Right lung (tissue), 5 donors: ENCODE measurements around the gene KNCN. TPM values are rescaled to one million over a fixed set of nuclear protein-coding genes. Genes with fewer than 3 reads are reported as not detected.

Source experiments
- DNase-seq, 2 donors: peaks; one replicate each; pipeline ENCODE4 v3.0.0-alpha.2; 2013
- polyA plus RNA-seq, 5 donors: library from polyadenylated mRNA; unstranded; fragments of 120-200 nt; gene quantifications; one replicate each; pipeline versions ENCODE4 v1.2.1 to v1.2.3, GENCODE V29; 2013; ENCODE audit warnings: inconsistent platforms in 1 of 5, low replicate concordance in 1 of 5; ENCODE audit not compliant: insufficient read length in 5 of 5, insufficient read depth in 1 of 5

KNCN gene
- polyA plus RNA-seq, 5 donors = 0.08 to 0.30 (median 0.13) TPM; not detected in 1

DNA sequence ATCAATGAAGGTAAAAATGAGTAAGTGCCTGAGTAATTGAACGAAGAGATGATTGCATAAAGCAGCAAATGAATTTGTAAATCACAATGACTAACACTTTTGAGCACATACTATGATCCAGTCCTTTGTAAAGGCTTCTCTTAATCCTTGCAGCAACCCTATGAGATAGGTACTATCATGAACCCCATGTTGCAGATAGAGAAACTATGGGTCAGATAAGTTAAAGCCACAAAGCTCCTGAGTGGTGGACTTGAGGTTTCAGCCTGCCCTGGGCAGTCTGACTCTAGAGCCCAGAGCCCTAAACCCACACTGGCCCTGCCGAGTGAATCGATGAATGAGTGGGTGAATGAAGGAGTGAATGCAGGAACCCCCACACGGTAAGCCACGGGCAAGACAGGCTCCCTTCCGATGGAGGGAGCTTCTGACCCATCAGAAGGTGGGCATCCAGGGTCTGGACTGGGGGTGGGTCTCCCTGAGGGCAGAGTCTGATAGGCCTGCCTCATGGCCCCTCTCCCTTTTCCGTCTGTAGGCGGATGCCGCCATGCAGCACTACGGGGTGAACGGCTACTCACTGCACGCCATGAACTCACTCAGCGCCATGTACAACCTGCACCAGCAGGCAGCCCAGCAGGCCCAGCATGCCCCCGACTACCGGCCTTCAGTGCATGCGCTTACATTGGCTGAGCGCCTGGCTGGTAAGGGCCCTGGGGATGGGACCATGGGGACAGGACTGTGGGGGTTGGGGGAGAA lies 44.8 kb downstream of the KNCN start:
- no peak for DNase-seq

DNA sequence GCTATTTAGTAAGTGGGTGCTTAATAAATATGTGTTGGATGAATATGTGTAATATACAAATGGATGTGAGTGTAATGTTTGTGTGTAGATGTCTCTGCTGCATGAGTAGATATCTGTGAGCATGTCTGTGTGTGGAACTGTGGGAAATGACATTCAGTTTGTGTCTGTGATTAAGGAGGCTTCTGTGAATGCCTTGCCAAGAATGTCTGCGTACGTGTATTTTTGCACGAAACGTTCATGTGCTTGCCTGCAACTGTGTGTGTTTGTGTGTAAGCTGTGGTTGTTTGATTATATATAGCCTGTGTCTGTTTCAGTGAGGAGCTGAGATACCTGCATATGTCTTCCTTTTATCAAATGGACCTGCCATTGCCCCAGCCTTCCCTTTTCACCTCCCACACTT lies 48.0 kb downstream of the KNCN start:
- DNase-seq = no peak

DNA sequence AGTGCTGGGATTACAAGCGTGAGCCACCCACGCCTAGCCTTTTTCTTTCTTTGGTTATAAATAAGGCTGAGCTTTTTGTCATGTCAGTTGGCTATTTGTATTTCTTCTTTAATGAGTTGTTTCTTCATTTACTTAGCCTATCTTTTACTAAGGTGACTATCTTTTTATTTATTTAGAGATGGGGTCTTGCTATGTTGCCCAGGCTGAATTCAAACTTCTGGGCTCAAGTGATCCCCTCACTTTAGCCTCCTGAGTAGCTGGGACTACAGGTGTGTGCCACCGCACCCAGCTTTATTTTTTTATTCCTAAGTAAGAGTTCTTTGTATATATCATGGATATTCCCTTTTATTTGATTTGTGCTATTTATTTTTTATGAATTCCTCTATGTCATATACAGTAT lies 49.9 kb downstream of the KNCN start:
- no peak for DNase-seq

DNA sequence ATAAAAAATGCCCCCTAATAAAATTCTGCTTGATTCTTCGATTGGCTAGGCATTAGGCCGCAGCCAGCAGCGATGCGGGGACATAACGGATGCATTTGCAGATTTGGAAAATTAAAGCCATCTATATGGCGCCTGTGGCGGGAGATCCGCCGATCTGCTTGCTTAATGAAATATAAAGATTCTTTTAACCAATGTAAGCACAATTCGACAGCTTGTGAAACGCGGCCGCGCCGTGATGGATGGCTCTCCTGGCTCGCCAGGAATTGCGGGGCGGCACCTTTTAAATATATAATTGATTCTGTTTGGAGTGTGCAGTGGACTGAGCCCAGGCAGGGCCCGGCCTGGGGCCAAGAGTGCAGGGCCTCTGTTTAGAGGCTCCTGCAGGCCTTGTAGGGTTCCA lies 53.8 kb downstream of the KNCN start:
- DNase-seq = no peak

DNA sequence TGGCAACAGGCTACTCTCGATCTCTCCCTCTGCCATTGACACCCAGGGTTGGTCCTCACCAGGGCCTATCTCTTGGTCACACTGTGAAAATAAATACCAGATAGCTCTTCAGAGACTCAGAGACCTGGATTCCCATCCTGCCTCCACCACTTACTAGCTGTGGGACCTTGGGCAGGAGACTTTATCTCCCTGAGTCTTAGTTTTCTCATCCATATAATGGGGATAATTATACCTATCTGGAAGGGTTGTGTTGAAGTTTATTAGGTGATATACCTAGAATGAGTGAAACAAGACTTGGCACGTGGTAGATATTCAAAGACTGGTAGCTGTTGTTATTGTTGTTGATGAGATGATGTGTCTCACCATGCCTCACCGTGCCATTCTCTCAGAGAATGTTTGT lies 54.4 kb downstream of the KNCN start:
- DNase-seq = no peak

DNA sequence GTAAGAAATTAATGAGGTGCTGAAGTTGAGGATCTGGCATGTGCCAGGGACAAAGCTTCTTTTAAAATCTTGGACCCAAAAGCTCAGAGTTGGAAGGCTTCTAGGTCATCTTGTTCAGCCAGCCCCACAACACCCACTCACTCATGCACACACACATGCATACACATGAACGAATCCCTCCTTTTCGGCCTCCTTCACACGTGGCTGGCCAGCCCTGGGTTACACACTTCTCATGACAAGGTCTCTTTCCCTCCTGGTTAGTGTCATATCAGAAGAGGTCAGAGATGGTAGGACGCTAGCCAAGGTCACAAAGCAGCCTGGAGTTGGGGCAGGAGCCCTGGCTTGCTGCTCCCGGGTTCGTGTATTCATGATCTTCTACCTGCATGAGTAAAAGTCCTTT lies 54.9 kb downstream of the KNCN start:
- no peak for DNase-seq

DNA sequence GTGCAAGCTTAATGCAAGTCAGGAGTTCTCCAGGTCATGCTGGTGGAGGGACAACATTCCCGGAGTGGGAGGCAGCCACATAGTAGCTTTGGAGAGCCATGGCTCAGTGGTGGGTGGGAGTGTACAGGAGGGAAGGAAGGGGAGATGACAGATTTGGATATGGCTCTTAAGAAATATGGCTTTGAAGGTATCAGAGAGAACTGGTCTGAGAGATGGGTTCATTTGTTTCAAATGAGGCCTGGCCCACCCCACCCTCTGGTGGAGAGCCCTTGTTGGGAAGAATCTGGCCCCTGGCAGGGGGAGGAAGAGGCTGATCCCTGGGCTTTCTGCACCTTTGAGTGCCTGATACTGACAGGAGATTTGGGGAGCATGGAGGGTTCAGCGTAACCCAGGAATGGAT lies 55.7 kb downstream of the KNCN start:
- DNase-seq = no peak

Other genes with a start within 250 kb of the KNCN start
- 10 to 100 TPM; 66.0 to 85.9 (median 84.0) TPM for gene LRRC41, start 248.0 kb downstream of the KNCN start, polyA plus RNA-seq
- 100 to 1,000 TPM; 304 to 405 (median 324) TPM for gene UQCRH, start 247.9 kb downstream of the KNCN start, polyA plus RNA-seq
- gene NSUN4, start 210.8 kb downstream of the KNCN start, polyA plus RNA-seq = 10 to 100 TPM; 20.6 to 25.0 (median 21.9) TPM
- 10 to 100 TPM; 14.9 to 24.7 (median 21.4) TPM for gene FAAH, start 157.3 kb downstream of the KNCN start, polyA plus RNA-seq
- under 1 TPM in 3 of 5 donors, not detected in 2; 0.04 to 0.06 (median 0.05) TPM for gene DMBX1, start 61.8 kb downstream of the KNCN start, polyA plus RNA-seq
- gene MKNK1, start 52.6 kb upstream of the KNCN start, polyA plus RNA-seq = 10 to 100 TPM; 44.7 to 53.9 (median 48.2) TPM
- gene MOB3C, start 65.2 kb upstream of the KNCN start, polyA plus RNA-seq = 10 to 100 TPM; 16.9 to 21.2 (median 18.1) TPM
- gene ATPAF1, start 116.7 kb upstream of the KNCN start, polyA plus RNA-seq = 10 to 100 TPM; 60.6 to 86.6 (median 77.6) TPM
- under 1 TPM; 0.20 to 0.86 (median 0.31) TPM for gene TEX38, start 120.2 kb upstream of the KNCN start, polyA plus RNA-seq
- 100 to 1,000 TPM in 4 of 5 donors, 10 to 100 TPM in 1; 80.1 to 121 (median 116) TPM for gene EFCAB14, start 167.5 kb upstream of the KNCN start, polyA plus RNA-seq
- gene CYP4B1, start 247.4 kb upstream of the KNCN start, polyA plus RNA-seq = 1 to 10 TPM; 1.4 to 3.9 (median 2.0) TPM